Ectodermal cell (in vitro differentiated cells): ENCODE results near the gene TNFRSF1B.

Experiments used
- H3K27ac ChIP-seq: 2 replicates; pipeline ENCODE4 v1.7.0; 2013; ENCODE audit warnings: mild to moderate bottlenecking, low read depth, low read length; ENCODE audit not compliant: insufficient read depth, poor library complexity, severe bottlenecking
- H3K27me3 ChIP-seq: 2 replicates; pipeline ENCODE4 v1.7.0; 2013; ENCODE audit warnings: mild to moderate bottlenecking, low read length; ENCODE audit not compliant: insufficient read depth, control insufficient read depth, poor library complexity, severe bottlenecking
- H3K36me3 ChIP-seq: one replicate; pipeline ENCODE4 v1.7.0; 2013; ENCODE audit warnings: low read length; ENCODE audit not compliant: control insufficient read depth, insufficient read depth
- H3K4me1 ChIP-seq: one replicate; pipeline ENCODE4 v1.7.0; 2013; ENCODE audit warnings: low read length; ENCODE audit not compliant: control insufficient read depth, insufficient read depth
- H3K4me3 ChIP-seq: 2 replicates; pipeline ENCODE4 v1.7.0; 2013; ENCODE audit warnings: low read depth, low read length, control low read depth; ENCODE audit not compliant: insufficient read depth
- H3K9me3 ChIP-seq: 2 replicates; pipeline ENCODE4 v1.7.0; 2013; ENCODE audit warnings: mild to moderate bottlenecking, low read length, moderate library complexity; ENCODE audit not compliant: control insufficient read depth
- WGBS, 2 experiments: methylation state at CpG; one replicate each; pipeline ENCODE4 v1.1.7; 2013; ENCODE audit warnings: missing lambda C conversion rate in 2 of 2; 5-methylcytosine and 5-hydroxymethylcytosine counted together

The TNFRSF1B gene

GRCh38 chr1:12159816-12160215 lies 7.0 kb upstream of the TNFRSF1B start:
- Histone ChIP-seq H3K27me3 (no peaks in the 10 kb centered on the region), H3K36me3 (no peaks in the 10 kb centered on the region), H3K4me3 (no peak overlapping the region), H3K9me3 (no peaks in the 10 kb centered on the region), H3K27ac (no peak overlapping the region), H3K4me1 (peaks cover 17% of the 10 kb centered on the region)
- WGBS, 2 experiments = 84 to 89% methylated on average over 7 of the region's 7 CpGs

- Histone ChIP-seq H3K27ac (no peak overlapping the region), H3K4me3 (no peak overlapping the region), H3K36me3 (no peaks in the 10 kb centered on the region), H3K27me3 (peaks cover 11% of the 10 kb centered on the region), H3K9me3 (no peaks in the 10 kb centered on the region), H3K4me1 (peaks cover 17% of the 10 kb centered on the region)
- 93 to 95% methylated on average over 2 of the region's 2 CpGs for WGBS, 2 experiments
Measured at GRCh38 chr1:12161324-12161661, 5.5 kb upstream of the TNFRSF1B start.

GRCh38 chr1:12161662-12162458 lies 4.9 kb upstream of the TNFRSF1B start:
- Histone ChIP-seq H3K9me3 (no peaks in the 10 kb centered on the region), H3K36me3 (no peaks in the 10 kb centered on the region), H3K27me3 (peaks cover 16% of the 10 kb centered on the region), H3K4me3 (no peak overlapping the region), H3K27ac (no peak overlapping the region), H3K4me1 (peaks cover 17% of the 10 kb centered on the region)
- 78 to 81% methylated on average over 9 of the region's 9 CpGs for WGBS, 2 experiments

GRCh38 chr1:12162459-12163137 lies 4.2 kb upstream of the TNFRSF1B start:
- Histone ChIP-seq H3K27me3 (peaks cover 24% of the 10 kb centered on the region), H3K36me3 (no peaks in the 10 kb centered on the region), H3K27ac (no peak overlapping the region), H3K9me3 (no peaks in the 10 kb centered on the region), H3K4me3 (no peak overlapping the region), H3K4me1 (peaks cover 14% of the 10 kb centered on the region)
- 95% methylated on average over 11 of the region's 11 CpGs for WGBS, 2 experiments

- 93 to 94% methylated on average over 9 of the region's 9 CpGs for WGBS, 2 experiments
- no peak overlapping the region for H3K27ac ChIP-seq
- H3K4me1 ChIP-seq = peaks cover 7% of the 10 kb centered on the region
- H3K36me3 ChIP-seq = no peaks in the 10 kb centered on the region
- no peaks in the 10 kb centered on the region for H3K9me3 ChIP-seq
- H3K27me3 ChIP-seq = peaks cover 30% of the 10 kb centered on the region
- no peak overlapping the region for H3K4me3 ChIP-seq
Measured at GRCh38 chr1:12163210-12163609, 3.6 kb upstream of the TNFRSF1B start.

- H3K27ac ChIP-seq = no peak overlapping the region
- H3K4me3 ChIP-seq = no peak overlapping the region
- WGBS, 2 experiments = 91 to 94% methylated on average over 4 to 5 of the region's 5 CpGs
- no peaks in the 10 kb centered on the region for H3K9me3 ChIP-seq
- peaks cover 36% of the 10 kb centered on the region for H3K27me3 ChIP-seq
- no peaks in the 10 kb centered on the region for H3K36me3 ChIP-seq
- H3K4me1 ChIP-seq = peaks cover 7% of the 10 kb centered on the region
Measured at GRCh38 chr1:12164210-12164609, 2.6 kb upstream of the TNFRSF1B start.

GRCh38 chr1:12165342-12165741 lies 1.4 kb upstream of the TNFRSF1B start:
- 92 to 94% methylated on average over 4 of the region's 4 CpGs for WGBS, 2 experiments
- no peaks in the 10 kb centered on the region for H3K36me3 ChIP-seq
- H3K4me3 ChIP-seq = no peak overlapping the region
- H3K27ac ChIP-seq = no peak overlapping the region
- peaks cover 36% of the 10 kb centered on the region for H3K27me3 ChIP-seq
- no peaks in the 10 kb centered on the region for H3K9me3 ChIP-seq
- H3K4me1 ChIP-seq = peaks cover 7% of the 10 kb centered on the region

- Histone ChIP-seq H3K4me1 (peaks cover 7% of the 10 kb centered on the region), H3K9me3 (no peaks in the 10 kb centered on the region), H3K4me3 (no peak overlapping the region), H3K36me3 (no peaks in the 10 kb centered on the region), H3K27me3 (peaks cover 36% of the 10 kb centered on the region), H3K27ac (no peak overlapping the region)
- WGBS, 2 experiments = 76 to 78% methylated on average over 33 of the region's 33 CpGs
Measured at GRCh38 chr1:12167493-12168429, 970 bp downstream of the TNFRSF1B start.

GRCh38 chr1:12168451-12169160 lies 1.8 kb downstream of the TNFRSF1B start:
- peaks cover 36% of the 10 kb centered on the region for H3K27me3 ChIP-seq
- no peak overlapping the region for H3K4me3 ChIP-seq
- WGBS, 2 experiments = 64 to 67% methylated on average over 17 of the region's 17 CpGs
- H3K9me3 ChIP-seq = no peaks in the 10 kb centered on the region
- peaks cover 7% of the 10 kb centered on the region for H3K4me1 ChIP-seq
- no peaks in the 10 kb centered on the region for H3K36me3 ChIP-seq
- no peak overlapping the region for H3K27ac ChIP-seq
